Stimulated activated CD8-positive, alpha-beta memory T cell treated with anti-CD3 and anti-CD28 coated beads, Interleukin-12 subunit alpha, Interleukin-12 subunit beta, amount 100 ng/mL, for 1 hour (primary cell): ENCODE data around the gene TPD52L2.
"Not testable (repeated sequence)": the region's sequence is repeated elsewhere in the genome, so short reads cannot be mapped to it uniquely, and the experiment has no call there.

Experiments used
- DNase-seq: peaks from one replicate; pipeline ENCODE4 v3.0.0-alpha.2; 2020; ENCODE audit warnings: low read depth

The TPD52L2 gene

DNA sequence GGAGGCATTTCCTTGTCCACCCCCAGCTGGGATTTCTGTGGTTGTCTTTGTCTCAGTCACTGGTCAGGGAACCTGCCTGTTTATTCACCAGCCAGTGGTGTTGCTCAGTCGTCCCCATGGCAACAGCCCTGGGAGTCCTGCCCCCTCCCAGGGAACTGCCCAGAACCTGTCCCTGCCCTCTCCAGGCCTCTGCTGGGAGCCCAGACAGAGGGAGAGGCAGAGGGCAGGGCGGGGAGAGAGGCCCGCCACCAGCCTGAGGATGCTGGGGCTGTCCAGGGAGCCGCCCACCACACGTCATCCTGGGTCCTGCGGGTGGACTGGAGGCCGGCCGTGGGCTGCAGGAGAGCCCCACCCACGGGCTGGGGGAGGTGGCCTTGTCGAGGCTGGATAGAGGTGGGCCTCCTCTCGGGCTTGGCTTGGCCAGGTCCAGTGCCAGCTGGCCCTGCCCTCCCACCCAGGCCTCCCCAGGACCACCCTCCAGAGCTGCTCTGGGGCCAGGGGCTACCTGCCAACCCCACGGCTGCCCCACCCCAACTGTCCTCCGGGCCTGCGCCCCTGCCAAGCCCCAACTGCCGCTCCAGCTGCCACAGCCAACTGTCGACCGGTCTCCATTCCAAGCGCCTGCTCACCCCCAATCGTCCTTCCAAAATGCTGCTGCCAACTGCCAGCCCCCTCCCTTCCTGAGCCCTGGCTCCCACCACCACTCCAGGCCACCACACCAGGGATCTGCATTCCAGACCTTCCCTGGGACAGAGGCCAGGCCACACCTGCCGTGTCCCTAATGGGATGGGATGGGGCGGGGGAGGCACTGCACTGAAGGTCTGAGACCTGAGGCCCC, 29.8 kb upstream of the TPD52L2 start:
- DNase-seq: no peak

DNA sequence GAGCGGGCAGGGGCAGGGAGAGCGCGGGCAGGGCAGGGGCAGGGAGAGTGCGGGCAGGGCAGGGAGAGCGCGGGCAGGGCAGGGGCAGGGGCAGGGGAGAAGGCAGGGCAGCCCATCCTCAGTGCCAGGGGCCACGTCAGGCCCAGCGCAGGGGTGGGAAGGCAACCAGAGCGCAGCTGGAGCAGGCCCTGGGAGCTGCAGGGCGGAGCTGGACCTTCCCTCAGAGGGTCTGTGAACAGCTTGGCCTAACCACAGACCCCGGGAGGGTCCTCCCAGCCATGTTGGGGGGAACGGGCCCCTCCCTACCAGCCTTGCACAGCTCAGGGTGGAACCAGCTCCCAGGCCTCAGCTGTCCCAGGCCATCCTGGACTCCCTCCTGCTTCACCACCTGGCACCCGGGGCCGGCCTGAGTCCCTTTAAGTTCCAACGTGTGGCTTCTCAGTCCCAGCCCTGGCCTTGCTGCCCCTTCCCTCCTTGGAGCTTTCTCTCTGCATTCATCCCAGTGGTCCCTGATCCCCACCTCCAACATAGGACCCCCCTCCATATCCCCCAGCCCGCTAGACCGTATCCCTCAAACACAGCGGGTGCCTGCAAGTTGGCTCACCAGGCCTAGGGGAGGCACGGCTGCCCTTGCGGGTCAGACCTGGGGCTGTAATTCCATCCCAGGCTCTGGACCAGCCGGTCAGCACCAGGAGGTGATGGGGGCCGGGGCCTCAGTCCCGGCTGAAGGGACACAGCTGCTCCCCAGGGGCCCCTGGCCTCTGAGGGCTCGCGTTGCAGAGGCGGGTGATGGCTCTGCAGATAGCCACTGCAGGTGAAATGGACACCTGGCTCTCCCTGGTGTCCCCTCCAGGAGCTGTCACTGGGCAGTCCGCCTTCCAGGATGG, 28.4 kb upstream of the TPD52L2 start:
- DNase-seq: no peak

DNA sequence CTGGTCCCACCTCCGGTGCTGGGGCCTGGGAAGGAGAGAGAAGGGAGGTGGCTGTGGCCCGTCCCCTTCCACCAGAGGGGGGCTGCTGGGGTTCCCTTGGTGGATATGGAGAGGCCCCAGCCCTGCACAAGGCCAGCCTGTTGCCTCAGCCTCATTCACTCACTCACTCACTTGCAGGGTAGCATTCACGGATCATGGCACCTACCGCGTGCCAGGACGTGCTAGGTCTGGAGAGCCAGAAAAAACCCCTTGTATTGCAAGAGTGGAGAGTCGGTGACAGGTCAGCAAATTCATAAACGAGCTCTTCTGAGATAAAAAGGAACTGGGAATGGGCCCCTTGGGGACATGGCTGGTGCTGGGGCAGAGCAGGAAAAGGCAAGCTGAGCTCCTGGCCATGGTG, 27.6 kb upstream of the TPD52L2 start:
- DNase-seq: no peak

DNA sequence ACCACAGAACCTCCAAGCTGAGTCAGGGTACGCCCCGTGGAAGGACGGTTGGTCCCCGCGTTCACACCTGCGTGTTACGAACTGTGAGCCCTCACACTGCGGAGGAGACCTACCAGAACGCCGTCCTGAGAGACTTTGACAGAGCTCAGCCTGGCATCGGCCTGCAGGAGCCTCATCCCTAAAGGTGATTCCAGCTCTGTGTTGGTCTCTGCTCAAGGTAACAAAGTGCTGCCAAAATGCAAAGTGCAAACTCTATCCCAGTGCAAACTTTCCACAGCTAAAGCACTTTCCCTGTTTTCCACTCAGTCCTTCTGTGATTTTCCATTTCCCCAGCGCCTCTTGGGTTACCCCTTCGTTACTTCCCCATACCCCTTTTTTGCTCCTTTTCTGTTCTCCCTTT, 25.4 kb upstream of the TPD52L2 start:
- DNase-seq: no peak

DNA sequence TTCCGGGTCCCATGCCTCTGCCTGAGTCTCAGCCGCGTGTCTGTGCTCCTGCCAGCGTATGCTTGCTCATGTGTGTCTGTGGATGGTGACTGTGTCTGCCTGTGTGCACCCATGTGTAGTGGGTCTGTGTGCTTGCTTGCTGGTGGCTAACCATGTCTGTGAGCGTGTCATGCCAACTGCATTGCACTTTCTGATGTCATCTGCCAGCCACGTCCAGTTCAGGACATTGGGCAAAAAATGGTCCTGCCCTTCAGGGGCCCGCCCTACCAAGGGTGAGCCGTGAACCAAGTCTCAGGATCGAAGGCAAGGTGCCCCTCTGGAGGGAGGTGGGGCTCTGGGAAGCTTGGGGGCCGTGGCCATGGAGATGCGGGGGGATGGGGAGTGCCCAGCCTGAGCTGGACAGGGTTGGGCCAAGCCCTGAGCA, 24.7 kb upstream of the TPD52L2 start:
- no peak for DNase-seq

DNA sequence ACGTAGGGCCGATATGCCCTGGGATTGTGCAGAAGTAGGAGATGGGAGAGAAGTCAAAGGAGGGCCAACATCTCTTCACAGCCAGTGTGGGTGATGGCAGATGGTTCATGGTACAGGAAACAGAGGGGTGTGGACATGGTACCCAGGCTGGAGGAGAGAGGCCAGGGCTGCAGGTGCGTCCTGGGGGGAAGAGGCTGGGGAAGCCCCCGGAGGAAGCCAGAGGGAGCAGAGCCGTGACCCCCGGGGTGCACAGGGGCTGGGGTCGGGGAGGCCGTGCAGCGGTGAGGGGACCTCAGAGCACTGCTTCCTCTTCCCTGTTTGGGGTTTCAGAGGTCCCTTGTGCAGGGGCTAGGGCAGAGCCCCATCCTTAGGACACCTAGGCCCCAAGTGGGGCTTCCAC, 22.8 kb upstream of the TPD52L2 start:
- DNase-seq: no peak

DNA sequence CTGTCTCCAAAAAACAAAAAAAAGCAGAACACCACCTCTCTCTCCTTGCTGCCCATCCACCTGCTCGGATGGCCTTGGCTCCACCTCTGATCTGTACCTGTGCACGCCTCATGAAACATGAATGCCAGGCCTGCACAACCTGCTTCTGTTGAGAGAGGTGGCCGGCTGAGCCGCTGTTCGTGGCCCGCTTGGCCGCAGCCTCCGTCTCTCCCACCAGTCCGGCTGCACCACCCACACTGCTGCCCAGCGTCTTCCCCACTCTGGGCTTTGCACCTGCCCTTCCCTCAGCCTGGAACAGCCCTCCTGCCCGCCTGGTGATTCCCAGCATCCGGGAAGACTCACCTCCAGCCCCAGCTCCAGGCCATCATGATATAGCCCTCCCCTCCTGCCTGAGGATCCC, 21.8 kb upstream of the TPD52L2 start:
- DNase-seq: no peak

DNA sequence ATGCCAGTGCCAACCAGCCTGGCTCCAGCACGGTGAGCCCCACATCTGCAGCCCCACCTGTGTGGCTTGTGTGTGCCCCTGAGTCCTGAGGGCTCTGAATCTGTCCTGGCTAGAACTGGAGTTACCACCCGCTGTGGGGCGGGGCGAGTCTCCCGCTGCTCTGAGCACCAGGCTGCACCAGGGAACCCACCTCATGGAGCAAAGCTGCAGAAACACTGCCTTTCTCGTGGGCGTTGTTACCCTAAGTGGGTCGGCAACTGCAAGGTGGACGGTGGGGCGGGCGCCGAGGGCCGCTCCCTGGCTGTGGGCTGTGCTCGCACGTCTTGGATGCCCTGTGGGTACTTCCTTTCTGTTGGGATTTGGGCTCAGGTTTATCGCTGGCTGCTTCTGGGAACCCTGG, 21.3 kb upstream of the TPD52L2 start:
- no peak for DNase-seq

DNA sequence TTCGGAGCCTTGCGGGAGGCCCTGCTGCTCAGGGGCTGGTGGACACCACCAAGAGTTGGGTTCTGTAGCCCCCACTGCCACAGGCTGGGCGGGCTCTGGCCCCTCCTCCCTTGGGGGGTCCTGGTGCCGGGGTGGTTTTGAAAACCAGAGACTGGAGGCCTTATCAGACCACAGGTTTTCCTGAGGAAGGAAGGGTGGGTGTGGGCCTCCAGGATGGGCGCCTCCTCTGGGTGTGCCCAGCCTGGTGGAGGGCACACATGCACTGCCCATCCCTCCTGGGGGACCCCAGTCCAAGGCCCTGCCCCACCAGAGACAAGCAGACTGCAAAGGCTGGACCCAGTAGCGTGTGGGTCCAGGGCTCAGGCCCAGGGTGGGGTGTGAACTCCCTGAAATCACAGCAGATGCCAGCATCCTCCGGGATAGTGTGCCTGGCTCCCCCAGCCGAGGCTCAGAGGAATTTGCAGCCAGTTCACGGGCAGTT, 20.5 kb upstream of the TPD52L2 start:
- no peak for DNase-seq

DNA sequence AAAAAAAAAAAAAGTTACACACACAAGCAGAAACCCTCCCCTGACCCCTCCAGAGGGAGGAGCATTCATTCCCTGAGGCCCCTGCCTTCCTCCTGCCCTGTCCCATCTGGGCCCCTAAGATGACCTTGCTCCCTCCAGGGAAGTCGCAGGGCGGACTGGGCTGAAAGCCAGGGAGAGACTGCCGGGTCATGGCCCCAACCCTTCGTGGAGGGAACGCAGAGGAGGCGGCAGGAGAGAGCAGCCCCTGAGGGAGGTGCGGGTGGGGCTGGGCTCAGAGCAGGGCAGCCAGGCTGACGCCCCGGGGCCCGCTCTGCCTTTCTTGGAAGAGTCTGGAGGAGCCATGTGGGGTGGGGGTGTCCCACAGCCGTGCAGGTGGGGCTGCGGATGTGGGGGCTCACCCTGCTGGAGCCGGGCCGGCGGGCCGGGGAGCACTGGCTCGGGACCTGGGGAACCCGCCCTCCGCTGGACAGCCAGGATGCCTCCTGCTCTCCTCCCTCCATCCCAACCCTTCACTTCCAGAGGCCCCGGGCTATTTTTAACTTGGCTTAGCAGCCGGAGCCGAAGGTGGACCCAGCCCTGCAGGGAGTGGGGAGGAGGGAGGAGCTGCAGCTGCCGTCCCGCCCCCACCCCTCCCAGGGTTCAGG, 18.8 kb upstream of the TPD52L2 start:
- no peak for DNase-seq

DNA sequence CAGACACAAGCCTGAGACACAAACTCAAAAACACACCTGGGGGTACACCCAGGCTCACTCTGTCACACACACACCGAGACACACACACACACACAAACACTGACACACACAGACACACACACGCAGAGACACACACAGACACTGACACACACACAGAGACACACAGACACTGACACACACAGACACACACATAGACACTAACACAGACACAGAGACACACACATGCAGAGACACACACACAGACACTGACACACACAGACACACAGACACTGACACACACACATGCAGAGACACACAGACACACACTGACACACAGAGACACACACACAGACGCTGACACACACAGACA, 18.2 kb upstream of the TPD52L2 start:
- no peak for DNase-seq

DNA sequence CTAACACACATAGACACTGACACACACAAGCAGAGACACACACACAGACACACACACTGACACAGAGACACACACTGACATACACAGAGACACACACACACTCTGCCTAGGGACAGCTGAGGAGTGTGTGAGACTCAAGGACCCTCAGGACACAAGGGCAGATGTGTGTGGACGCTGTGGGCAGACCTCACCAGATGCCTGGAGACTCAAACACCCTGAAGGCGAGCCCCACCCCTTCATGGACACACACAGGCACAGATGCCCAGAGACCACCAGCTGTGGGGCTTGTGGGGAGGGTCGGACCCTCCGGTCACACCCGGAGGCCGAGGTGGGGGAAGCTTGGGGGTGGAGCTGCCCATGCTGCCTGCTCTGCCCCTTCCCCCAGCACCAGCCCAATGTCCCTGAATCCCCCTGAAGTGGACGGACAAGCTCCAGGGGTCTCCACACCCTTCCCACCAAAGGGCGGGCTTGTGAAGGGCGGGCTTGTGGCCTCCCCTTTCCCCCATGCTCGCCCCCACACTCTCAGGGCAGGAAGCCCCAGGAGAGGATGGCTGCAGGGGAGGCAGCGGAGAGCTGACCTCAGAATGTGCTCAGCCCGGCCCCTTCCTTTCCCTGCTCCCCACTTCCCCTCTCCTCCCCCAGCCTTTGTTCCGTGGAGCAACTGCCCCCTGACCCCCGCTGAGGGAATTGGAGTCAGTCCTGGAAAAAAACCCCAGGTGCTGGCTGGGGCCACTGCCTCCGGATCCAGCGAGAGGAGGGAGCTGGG, 17.6 kb upstream of the TPD52L2 start:
- DNase-seq: no peak

DNA sequence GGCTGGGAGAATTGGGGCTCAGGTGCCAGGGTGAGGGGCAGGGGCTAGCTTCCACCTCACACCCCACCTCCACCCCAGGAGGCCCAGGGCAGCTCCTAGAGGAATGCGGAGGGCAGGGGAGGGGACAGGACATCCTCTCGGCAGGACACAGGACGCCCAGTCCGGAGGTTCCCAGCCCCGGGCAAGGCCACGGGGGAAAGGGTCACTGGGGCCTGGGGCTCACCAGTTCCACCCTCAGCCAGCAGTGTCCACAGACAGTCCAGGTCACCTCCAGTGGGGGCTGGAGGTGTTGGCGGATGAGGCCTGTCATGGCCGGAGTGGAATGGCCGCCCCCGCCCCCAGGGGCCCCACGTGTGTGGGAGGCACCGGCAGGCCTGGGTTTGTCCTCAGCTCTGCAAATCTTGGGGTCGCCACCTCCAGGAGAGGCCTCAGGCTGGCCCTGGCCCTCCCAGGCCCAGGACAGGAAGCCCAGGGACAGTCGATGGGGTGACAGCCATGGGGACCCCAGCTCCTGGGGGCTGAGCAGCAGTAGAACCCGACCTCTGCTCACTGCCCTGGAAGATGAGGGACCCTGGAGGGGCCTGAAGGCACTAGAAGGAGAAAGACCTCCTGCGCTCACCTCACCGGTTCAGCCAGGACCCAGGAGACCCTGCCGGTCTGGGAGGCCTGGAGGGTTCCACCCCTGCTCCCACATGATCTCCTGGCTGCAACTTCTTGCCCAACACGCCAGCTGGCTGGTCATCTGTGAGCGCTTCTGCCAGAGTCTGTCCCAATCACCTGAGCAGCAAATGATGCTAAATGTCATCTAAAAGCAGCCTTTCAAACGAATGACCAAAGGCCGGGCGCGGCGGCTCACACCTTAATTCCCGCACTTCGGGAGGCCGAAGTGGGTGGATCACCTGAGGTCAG, 16.8 kb upstream of the TPD52L2 start:
- DNase-seq: no peak

DNA sequence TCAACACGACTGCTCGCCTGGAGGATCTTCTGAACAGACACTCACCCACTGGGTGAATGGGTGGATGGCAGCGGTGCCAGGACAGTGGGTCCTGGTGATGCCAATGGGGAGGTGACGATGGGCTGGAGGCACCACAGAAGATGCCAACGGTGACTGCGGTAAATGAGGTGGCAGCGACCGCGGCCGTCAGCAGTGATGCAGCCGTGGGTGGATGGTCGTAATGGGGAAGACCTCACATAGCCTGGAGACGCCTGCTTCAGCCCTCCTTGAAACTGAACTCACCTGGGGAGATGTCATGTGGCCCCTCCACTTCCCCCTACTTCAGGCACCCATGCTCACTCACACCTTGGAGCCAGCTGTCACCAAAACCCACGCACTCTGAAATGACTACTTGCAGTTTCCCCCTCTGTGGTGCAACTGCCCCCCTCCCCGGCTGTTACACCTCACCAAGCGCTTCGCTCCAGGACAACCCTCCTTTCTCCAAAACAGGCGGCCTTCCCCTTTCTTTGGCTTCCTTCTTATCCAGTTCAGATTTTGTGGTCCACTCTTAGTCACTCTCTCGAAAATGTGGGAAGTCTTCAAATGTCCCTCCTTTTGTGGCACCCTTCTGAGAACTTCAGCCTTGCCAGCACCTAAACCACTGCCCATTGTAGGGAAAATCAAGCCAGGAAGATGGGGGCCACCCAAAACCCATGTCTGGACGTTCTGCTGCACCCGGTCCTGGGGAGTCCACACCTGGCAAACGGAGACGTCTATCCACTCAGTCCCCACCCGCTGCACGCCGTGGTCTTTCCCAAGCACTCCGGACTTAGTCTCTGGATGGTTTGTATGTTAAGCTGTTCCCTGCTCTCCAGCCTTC, 14.2 kb upstream of the TPD52L2 start:
- no peak for DNase-seq

DNA sequence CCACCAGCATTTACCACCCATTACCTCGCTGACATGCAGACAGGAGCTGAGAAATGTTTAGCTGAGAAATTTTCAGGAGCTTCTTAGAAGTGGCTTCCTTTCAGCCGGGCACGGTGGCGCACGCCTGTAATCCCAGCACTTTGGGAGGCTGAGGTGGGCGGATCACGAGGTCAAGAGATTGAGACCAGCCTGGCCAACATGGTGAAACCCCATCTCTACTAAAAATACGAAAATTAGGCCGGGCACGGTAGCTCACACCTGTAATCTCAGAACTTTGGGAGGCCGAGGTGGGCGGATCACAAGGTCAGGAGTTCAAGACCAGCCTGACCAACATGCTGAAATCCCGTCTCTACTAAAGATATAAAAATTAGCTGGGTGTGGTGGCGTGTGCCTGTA, 13.5 kb upstream of the TPD52L2 start:
- DNase-seq: not testable (repeated sequence)

DNA sequence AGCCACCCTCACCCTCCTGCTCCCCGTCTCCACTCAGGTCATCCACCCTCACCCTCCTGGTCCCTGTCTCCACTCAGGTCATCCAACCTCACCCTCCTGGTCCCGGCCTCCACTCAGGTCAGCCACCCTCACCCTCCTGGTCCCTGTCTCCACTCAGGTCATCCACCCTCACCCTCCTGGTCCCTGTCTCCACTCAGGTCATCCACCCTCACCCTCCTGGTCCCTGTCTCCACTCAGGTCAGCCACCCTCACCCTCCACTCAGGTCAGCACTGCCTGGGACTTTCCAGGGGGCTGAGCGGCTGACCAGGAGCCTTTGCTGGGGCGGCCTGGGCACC, 11.4 kb upstream of the TPD52L2 start:
- DNase-seq: not testable (repeated sequence)

DNA sequence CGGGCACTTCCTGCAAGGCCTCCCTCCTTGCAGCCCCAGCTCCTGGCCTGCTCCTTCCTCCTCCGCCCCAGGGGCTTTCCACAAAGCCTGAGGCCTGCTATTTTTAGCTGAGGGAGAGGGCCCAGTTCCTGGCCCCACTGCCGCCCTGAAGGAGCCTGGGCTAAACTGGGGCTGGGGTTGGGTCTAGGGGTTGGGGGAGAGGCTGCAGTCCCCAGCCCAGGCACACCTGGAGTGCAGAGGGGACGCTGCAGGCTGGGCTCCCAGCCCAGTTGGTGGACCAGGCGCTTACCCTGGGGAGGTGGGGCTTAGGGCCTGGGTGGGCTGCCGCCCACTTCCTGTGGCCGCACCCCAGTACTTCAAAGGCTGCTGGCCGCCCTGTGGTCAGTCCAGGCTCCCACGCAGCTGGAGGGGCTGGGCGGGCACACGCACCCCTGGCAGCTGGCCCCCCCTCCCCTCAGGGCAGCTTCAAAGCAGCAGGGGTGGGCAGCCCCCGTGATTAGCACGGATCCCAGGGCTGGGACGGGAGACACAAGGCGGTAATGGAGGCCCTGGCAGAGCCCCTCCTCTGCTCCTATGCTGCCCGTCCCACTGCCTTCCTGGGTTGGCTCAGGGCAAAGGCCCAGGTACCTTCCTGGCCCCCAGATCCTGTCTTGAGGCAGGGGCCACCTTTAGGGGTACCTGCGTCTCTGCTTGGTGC, 10.9 kb upstream of the TPD52L2 start:
- DNase-seq: no peak

DNA sequence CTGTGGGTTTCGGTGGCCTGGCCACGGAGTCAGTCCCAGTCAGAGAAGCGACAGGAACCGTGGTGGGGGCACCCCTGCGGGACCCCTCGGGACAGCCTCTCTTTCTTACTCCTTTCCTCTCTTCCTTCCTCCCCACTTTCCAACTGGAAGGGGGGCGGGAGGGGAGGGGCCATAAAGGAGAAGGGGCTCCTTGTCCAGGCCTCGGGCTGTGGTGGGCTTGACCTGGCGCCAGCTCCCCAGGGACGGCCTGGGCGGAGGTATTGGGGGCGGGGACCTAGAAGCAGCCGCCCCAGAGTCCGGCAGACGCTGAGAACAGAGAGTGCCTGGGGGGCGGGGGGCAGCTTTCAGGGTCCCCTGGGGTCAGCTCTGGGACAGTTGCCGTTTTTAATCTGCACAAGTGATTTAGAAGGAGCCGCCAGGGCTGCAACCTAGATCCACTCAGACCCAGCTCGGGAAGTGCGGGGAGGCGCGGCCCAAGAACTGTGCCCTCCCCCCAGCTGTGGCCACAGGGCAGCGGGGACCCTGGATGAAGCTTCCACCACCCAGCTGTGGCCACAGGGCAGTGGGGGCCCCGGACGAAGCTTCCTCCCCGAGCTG, 10.2 kb upstream of the TPD52L2 start:
- DNase-seq: no peak
